Nephron (organoid): ENCODE results near the gene EHBP1.
A peak's percentile ranks its signal among the peaks of the same experiment; 100 is the strongest.

ENCODE experiments used
- H3K27ac Mint-ChIP-seq, 3 experiments: 2 replicates each; pipeline ENCODE4 v1.8.0; 2020; ENCODE audit warnings: mixed read lengths in 3 of 3, mild to moderate bottlenecking in 2 of 3, moderate library complexity in 1 of 3
- H3K27me3 Mint-ChIP-seq: 2 replicates; pipeline ENCODE4 v1.8.0; 2021; ENCODE audit warnings: low read depth, mild to moderate bottlenecking, moderate library complexity, mixed read lengths
- H3K36me3 Mint-ChIP-seq: 2 replicates; pipeline ENCODE4 v1.8.0; 2020; ENCODE audit warnings: low read depth, mixed read lengths
- H3K4me1 Mint-ChIP-seq: 2 replicates; pipeline ENCODE4 v1.8.0; 2020; ENCODE audit warnings: mixed read lengths
- H3K4me3 Mint-ChIP-seq, 3 experiments: 2 replicates each; pipeline ENCODE4 v1.8.0; 2020; ENCODE audit warnings: mild to moderate bottlenecking in 3 of 3, mixed read lengths in 3 of 3, moderate library complexity in 2 of 3
- H3K9me3 Mint-ChIP-seq: 2 replicates; pipeline ENCODE4 v1.8.0; 2020; ENCODE audit warnings: mixed read lengths
- CTCF ChIP-seq, 3 experiments: fragments of 200-600 bp; sonication (generic); IDR thresholded peaks; one replicate each; pipeline ENCODE4 v1.5.0; 2021; ENCODE audit warnings: antibody characterized with exemption in 3 of 3; ENCODE audit not compliant: unreplicated experiment in 3 of 3

The EHBP1 gene

GRCh38 chr2:62688771-62689170, 16.7 kb upstream of the EHBP1 start:
- no peaks in the 10 kb centered on the region for H3K4me1 Mint-ChIP-seq
- no peak overlapping the region for H3K4me3 Mint-ChIP-seq
- no peaks in the 10 kb centered on the region for H3K36me3 Mint-ChIP-seq
- H3K27ac Mint-ChIP-seq = no peak overlapping the region
- H3K27me3 Mint-ChIP-seq = no peaks in the 10 kb centered on the region
- no peak for TF ChIP-seq CTCF (IDR thresholded peaks at IDR 0.05; ENCODE audit: unreplicated experiment in 3 of 3)
- no peaks in the 10 kb centered on the region for H3K9me3 Mint-ChIP-seq

GRCh38 chr2:62691186-62691585, 14.3 kb upstream of the EHBP1 start:
- no peak overlapping the region for H3K4me3 Mint-ChIP-seq
- no peaks in the 10 kb centered on the region for H3K36me3 Mint-ChIP-seq
- H3K27me3 Mint-ChIP-seq = no peaks in the 10 kb centered on the region
- no peaks in the 10 kb centered on the region for H3K4me1 Mint-ChIP-seq
- TF ChIP-seq CTCF (IDR thresholded peaks at IDR 0.05; ENCODE audit: unreplicated experiment in 3 of 3) = no peak
- H3K27ac Mint-ChIP-seq = no peak overlapping the region
- no peaks in the 10 kb centered on the region for H3K9me3 Mint-ChIP-seq

- no peaks in the 10 kb centered on the region for H3K27me3 Mint-ChIP-seq
Measured at GRCh38 chr2:62692225-62692624, 13.3 kb upstream of the EHBP1 start.

GRCh38 chr2:62698653-62699052, 6.9 kb upstream of the EHBP1 start:
- no peak overlapping the region for H3K4me3 Mint-ChIP-seq
- H3K27me3 Mint-ChIP-seq = no peaks in the 10 kb centered on the region
- no peak overlapping the region for H3K27ac Mint-ChIP-seq
- H3K4me1 Mint-ChIP-seq = no peaks in the 10 kb centered on the region
- H3K36me3 Mint-ChIP-seq = no peaks in the 10 kb centered on the region
- no peaks in the 10 kb centered on the region for H3K9me3 Mint-ChIP-seq
- no peak for TF ChIP-seq CTCF (IDR thresholded peaks at IDR 0.05; ENCODE audit: unreplicated experiment in 3 of 3)

More at GRCh38 chr2:62692225-62692624, 13.3 kb upstream of the EHBP1 start:
- H3K4me1 Mint-ChIP-seq = no peaks in the 10 kb centered on the region
- no peak overlapping the region for H3K4me3 Mint-ChIP-seq
- no peaks in the 10 kb centered on the region for H3K36me3 Mint-ChIP-seq
- H3K27ac Mint-ChIP-seq = no peak overlapping the region
- no peaks in the 10 kb centered on the region for H3K9me3 Mint-ChIP-seq
- TF ChIP-seq CTCF (IDR thresholded peaks at IDR 0.05; ENCODE audit: unreplicated experiment in 3 of 3) = no peak

- Mint-ChIP-seq H3K36me3 (peaks cover 10% of the 10 kb centered on the region), H3K4me1 (peaks cover 31% of the 10 kb centered on the region), H3K27me3 (no peaks in the 10 kb centered on the region), H3K27ac (peak overlapping the region; percentile 87 to 98 (median 93)), H3K4me3 (peak overlapping the region; percentile 83 to 94 (median 93)), H3K9me3 (no peaks in the 10 kb centered on the region)
- no peak for TF ChIP-seq CTCF (IDR thresholded peaks at IDR 0.05; ENCODE audit: unreplicated experiment in 3 of 3)
Measured at GRCh38 chr2:62704654-62705006, 883 bp upstream of the EHBP1 start.

- H3K27me3 Mint-ChIP-seq = no peaks in the 10 kb centered on the region
- peak overlapping the region; percentile 83 to 94 (median 93) for H3K4me3 Mint-ChIP-seq
- H3K9me3 Mint-ChIP-seq = no peaks in the 10 kb centered on the region
- peaks cover 31% of the 10 kb centered on the region for H3K4me1 Mint-ChIP-seq
- peak; percentile 35 to 49 (median 44) for TF ChIP-seq CTCF (IDR thresholded peaks at IDR 0.05; ENCODE audit: unreplicated experiment in 3 of 3)
- H3K36me3 Mint-ChIP-seq = peaks cover 10% of the 10 kb centered on the region
- peak overlapping the region; percentile 87 to 98 (median 93) for H3K27ac Mint-ChIP-seq
Measured at GRCh38 chr2:62705859-62706720, 577 bp downstream of the EHBP1 start.
